HCT116 (cell line): Measurements from ENCODE around the gene APP. TPM values are rescaled to one million over a fixed set of nuclear protein-coding genes. Genes with fewer than 3 reads are reported as not detected.

Experiments used
- ATAC-seq: fragments of 200-7000 bp; cut with Tn5 transposase; 2 replicates; pipeline ENCODE4 v1.9.1; 2020; ENCODE audit warnings: mild to moderate bottlenecking, moderate library complexity
- BruUV-seq: library from RNA; stranded (reverse); fragments of 400-500 nt; replicated peaks from 2 replicates; lab custom pipeline; 2021; lab: Mats Ljungman, UMichigan
- CTCF ChIA-PET: fragments of 300-600 bp; sonication (Branson Sonifier 250); formaldehyde crosslinking; loops from one replicate; lab custom pipeline; 2021; ENCODE audit warnings: antibody characterized with exemption; lab: Charles Lee
- POLR2A ChIA-PET: fragments of 300-600, 350-600 bp; sonication (Branson Sonifier 250); formaldehyde crosslinking; loops from one replicate; lab custom pipeline; 2021; ENCODE audit warnings: antibody characterized with exemption; lab: Charles Lee
- RAD21 ChIA-PET, 2 experiments: fragments of 300-600 bp; sonication (Branson Sonifier 250); formaldehyde crosslinking; loops; one replicate each; lab custom pipeline; 2023; ENCODE audit warnings: low total read pairs in 2 of 2; ENCODE audit not compliant: uncharacterized antibody in 2 of 2, unreplicated experiment in 2 of 2, low non-redundant PET in 1 of 2; lab: Charles Lee
- DNase-seq: peaks from one replicate; pipeline ENCODE4 v3.0.0-alpha.2; 2010; ENCODE audit warnings: low read depth, low spot score
- H2AFZ ChIP-seq: fragments of 200-600 bp; shearing (Covaris generic), sonication (generic); 2 replicates; pipeline ENCODE4 v1.6.1; 2017; ENCODE audit warnings: low read depth, mixed run types, mixed read lengths, antibody characterized with exemption, low read length; ENCODE audit not compliant: poor library complexity, severe bottlenecking
- H3K27ac ChIP-seq: 2 replicates; pipeline ENCODE4 v1.5.1; 2012; ENCODE audit warnings: low read depth, low read length
- H3K27me3 ChIP-seq: fragments of 200-600 bp; sonication (generic); 2 replicates; pipeline ENCODE4 v1.6.1; 2016; ENCODE audit warnings: mixed run types, low read length, mixed read lengths; ENCODE audit not compliant: insufficient read depth
- H3K36me3 ChIP-seq, 2 experiments: fragments of 200-500 bp in 1 of 2; fragments of 200-600 bp in 1 of 2; sonication (Bioruptor generic) in 1 of 2; sonication (generic) in 1 of 2; 2 replicates each; pipeline versions ENCODE4 v1.5.1 to v1.6.1; 2014 to 2016; ENCODE audit warnings: low read length in 2 of 2, inconsistent platforms in 1 of 2, mixed read lengths in 1 of 2, mixed run types in 1 of 2; ENCODE audit not compliant: insufficient read depth in 2 of 2, control insufficient read depth in 1 of 2
- H3K4me1 ChIP-seq, 2 experiments: fragments of 200-600 bp in 1 of 2; sonication (generic) in 1 of 2; 2 replicates each; pipeline versions ENCODE4 v1.5.1 to v1.6.1; 2012 to 2017; ENCODE audit warnings: low read length in 2 of 2, inconsistent platforms in 1 of 2, mild to moderate bottlenecking in 1 of 2, mixed read lengths in 1 of 2, mixed run types in 1 of 2, moderate library complexity in 1 of 2; ENCODE audit not compliant: insufficient read depth in 2 of 2, control insufficient read depth in 1 of 2
- H3K4me2 ChIP-seq: fragments of 200-600 bp; sonication (generic); 2 replicates; pipeline ENCODE4 v1.6.1; 2017; ENCODE audit warnings: mixed run types, low read length, mixed read lengths
- H3K4me3 ChIP-seq, 2 experiments: fragments of 200-600 bp in 1 of 2; sonication (generic) in 1 of 2; replicated peaks in 1 of 2; 2 replicates each; pipeline ENCODE4 v1.5.1; 2011 to 2016; ENCODE audit warnings: low read length in 2 of 2, control low read depth in 1 of 2, low read depth in 1 of 2, mild to moderate bottlenecking in 1 of 2, mixed read lengths in 1 of 2, mixed run types in 1 of 2
- H3K79me2 ChIP-seq: fragments of 200-600 bp; sonication (generic); 2 replicates; pipeline ENCODE4 v1.6.1; 2017; ENCODE audit warnings: mild to moderate bottlenecking, mixed run types, low read length, moderate library complexity, mixed read lengths; ENCODE audit not compliant: insufficient read depth
- H3K9ac ChIP-seq: fragments of 200-600 bp; sonication (generic); 2 replicates; pipeline ENCODE4 v1.6.1; 2016; ENCODE audit warnings: low read length, mixed read lengths
- H3K9me2 ChIP-seq: fragments of 200-600 bp; sonication (generic), shearing (Covaris generic); 2 replicates; pipeline ENCODE4 v1.6.1; 2017; ENCODE audit warnings: mixed run types, mild to moderate bottlenecking, moderate library complexity; ENCODE audit not compliant: insufficient read depth
- H3K9me3 ChIP-seq, 2 experiments: fragments of 200-500 bp in 1 of 2; fragments of 200-600 bp in 1 of 2; sonication (Bioruptor generic) in 1 of 2; sonication (generic) in 1 of 2; 2 replicates each; pipeline ENCODE4 v1.6.1; 2014 to 2017; ENCODE audit warnings: low read length in 2 of 2, mixed read lengths in 2 of 2, inconsistent platforms in 1 of 2, low read depth in 1 of 2, mild to moderate bottlenecking in 1 of 2, mixed run types in 1 of 2, moderate library complexity in 1 of 2; ENCODE audit not compliant: control insufficient read depth in 1 of 2, insufficient read depth in 1 of 2
- H4K20me1 ChIP-seq: fragments of 200-600 bp; sonication (generic), shearing (Covaris generic); 2 replicates; pipeline ENCODE4 v1.6.1; 2017; ENCODE audit warnings: mixed run types, mild to moderate bottlenecking, moderate library complexity; ENCODE audit not compliant: insufficient read depth
- ELF1 ChIP-seq: IDR thresholded peaks from 2 replicates; pipeline ENCODE4 v1.6.1; 2012; ENCODE audit warnings: low read depth, borderline replicate concordance
- POLR2A ChIP-seq: IDR thresholded peaks from 2 replicates; pipeline ENCODE4 v1.7.0; 2011; ENCODE audit warnings: borderline replicate concordance; ENCODE audit not compliant: insufficient read depth, insufficient read length; ENCODE audit errors: extremely low read depth
- POLR2AphosphoS5 ChIP-seq: IDR thresholded peaks from 2 replicates; pipeline ENCODE4 v1.6.1; 2011; ENCODE audit warnings: mild to moderate bottlenecking, low read depth, low read length, moderate library complexity
- SIN3A ChIP-seq: IDR thresholded peaks from 2 replicates; pipeline ENCODE4 v1.6.1; 2012; ENCODE audit warnings: low read depth
- YY1 ChIP-seq: IDR thresholded peaks from 2 replicates; pipeline ENCODE4 v1.6.1; 2011; ENCODE audit warnings: low read length, low read depth, moderate library complexity, mild to moderate bottlenecking; ENCODE audit not compliant: insufficient replicate concordance; ENCODE audit errors: extremely low read depth
- intact Hi-C: fragments of 100-400 bp; cut with micrococcal nuclease; formaldehyde crosslinking; loops from 2 replicates; pipeline ENCODE4 v1.10.0; 2022
- total RNA-seq: library from RNA; stranded (reverse); gene quantifications from one replicate; pipeline ENCODE4 v1.2.1, GENCODE V29; 2021; ENCODE audit not compliant: unreplicated experiment
- TF ChIP-seq, protein P1 (sequence below): IDR thresholded peaks from 2 replicates; pipeline ENCODE4 v1.6.1; 2012
- TF ChIP-seq, protein P2 (sequence below): IDR thresholded peaks from 2 replicates; pipeline ENCODE4 v1.6.1; 2012
- TF ChIP-seq, protein P3 (sequence below), 3 experiments: fragments of 200-600 bp in 1 of 3; sonication (generic) in 1 of 3; IDR thresholded peaks in 2 of 3; conservative IDR thresholded peaks in 1 of 3; 2 replicates each; pipeline ENCODE4 v1.5.1; 2012 to 2017; ENCODE audit warnings: low read depth in 2 of 3, low read length in 2 of 3, antibody characterized with exemption in 1 of 3, borderline replicate concordance in 1 of 3, control low read depth in 1 of 3, mild to moderate bottlenecking in 1 of 3, mixed read lengths in 1 of 3, mixed run types in 1 of 3, moderate library complexity in 1 of 3; ENCODE audit not compliant: insufficient read depth in 1 of 3

Gene APP
- total RNA-seq, 1 experiment from 2014 or later = 267 TPM

DNA sequence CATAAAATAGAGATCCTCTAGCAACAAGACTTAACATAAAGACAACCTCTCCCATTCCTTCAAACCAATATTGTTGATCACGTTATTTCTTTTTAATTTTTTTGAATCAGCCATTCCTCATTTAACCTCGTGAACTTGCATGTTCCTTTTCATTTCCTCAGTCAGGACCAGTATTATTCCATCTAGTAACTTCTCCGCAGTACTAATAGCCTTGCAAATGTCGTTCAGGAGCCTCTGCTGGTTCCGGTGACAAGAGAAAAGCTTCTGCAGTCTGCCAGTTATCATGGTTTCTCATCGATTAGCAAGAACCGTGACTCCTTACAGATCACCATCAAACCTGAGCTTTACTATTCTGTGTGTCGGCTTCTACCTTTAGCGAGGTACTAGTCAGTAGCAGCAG lies 3.0 kb downstream of the APP start:
- H3K9ac ChIP-seq = no peak overlapping the region
- DNase-seq = no peak
- no peaks in the 10 kb centered on the region for H3K36me3 ChIP-seq
- no peaks in the 10 kb centered on the region for H3K27me3 ChIP-seq
- no peak overlapping the region for H3K27ac ChIP-seq
- no peaks in the 10 kb centered on the region for H3K9me2 ChIP-seq
- H3K4me1 ChIP-seq = peaks cover 27 to 38% of the 10 kb centered on the region in 2 experiments
- no peak for ATAC-seq
- ChIA-PET CTCF (interaction anchor here (1.4 kb wide), 1 partner anchor 18 kb away, joined by 3 read pairs; no protein-coding TSS in a partner anchor), RAD21 (no interaction called here), POLR2A (interaction anchor here (1.8 kb wide), 1 partner anchor 10 kb away, joined by 3 read pairs; no protein-coding TSS in a partner anchor)
- no TSS peak for BruUV-seq
- TF ChIP-seq, protein P1, sequence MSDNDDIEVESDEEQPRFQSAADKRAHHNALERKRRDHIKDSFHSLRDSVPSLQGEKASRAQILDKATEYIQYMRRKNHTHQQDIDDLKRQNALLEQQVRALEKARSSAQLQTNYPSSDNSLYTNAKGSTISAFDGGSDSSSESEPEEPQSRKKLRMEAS = no peak
- TF ChIP-seq SIN3A (no peak), ELF1 (no peak)
- peak overlapping the region; percentile 2; the same call in 1 of the 2 replicates for H3K4me2 ChIP-seq
- no peaks in the 10 kb centered on the region for H3K9me3 ChIP-seq
- intact Hi-C loops = loop anchor here (10.0 kb wide), 1 partner anchor 563 kb away; the partner anchor contains the start of gene MRPL39
- H3K79me2 ChIP-seq = peaks cover 77% of the 10 kb centered on the region
- no peak overlapping the region for H2AFZ ChIP-seq
- no peaks in the 10 kb centered on the region; the same call in 1 of the 2 replicates for H4K20me1 ChIP-seq
- no peak overlapping the region for H3K4me3 ChIP-seq

DNA sequence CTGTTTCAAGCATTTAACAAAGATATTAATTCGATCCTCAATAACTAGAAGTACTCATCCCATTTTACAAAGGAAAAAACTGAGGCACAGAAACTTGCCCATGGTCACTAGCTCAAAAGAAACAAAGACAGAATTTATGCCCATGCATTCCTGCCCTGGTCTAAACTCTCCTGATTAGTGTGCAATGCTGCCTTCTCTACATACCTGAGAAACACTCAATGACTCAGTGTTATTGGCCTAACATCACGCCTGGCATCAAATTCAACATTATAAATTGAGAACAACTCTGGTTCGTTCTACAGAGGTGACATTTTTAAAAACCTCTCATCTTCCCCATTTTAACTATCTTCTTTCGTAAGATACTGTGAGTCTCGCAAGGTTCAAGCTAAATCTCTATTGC lies 5.2 kb downstream of the APP start:
- Histone ChIP-seq H4K20me1 (no peaks in the 10 kb centered on the region; the same call in 1 of the 2 replicates), H3K79me2 (peaks cover 98% of the 10 kb centered on the region), H3K4me2 (no peak overlapping the region), H3K4me1 (peaks cover 20 to 32% of the 10 kb centered on the region in 2 experiments), H3K36me3 (no peaks in the 10 kb centered on the region), H3K27me3 (no peaks in the 10 kb centered on the region), H3K9me2 (no peaks in the 10 kb centered on the region), H3K9ac (no peak overlapping the region), H3K9me3 (no peaks in the 10 kb centered on the region), H3K27ac (no peak overlapping the region), H2AFZ (no peak overlapping the region), H3K4me3 (no peak overlapping the region)
- ChIA-PET RAD21 (no interaction called here), CTCF (no interaction called here), POLR2A (no interaction called here)
- ATAC-seq (no peak), DNase-seq (no peak)
- BruUV-seq = no TSS peak
- TF ChIP-seq POLR2A (no peak), YY1 (no peak), SIN3A (no peak), POLR2AphosphoS5 (no peak)
- TF ChIP-seq, protein P2, sequence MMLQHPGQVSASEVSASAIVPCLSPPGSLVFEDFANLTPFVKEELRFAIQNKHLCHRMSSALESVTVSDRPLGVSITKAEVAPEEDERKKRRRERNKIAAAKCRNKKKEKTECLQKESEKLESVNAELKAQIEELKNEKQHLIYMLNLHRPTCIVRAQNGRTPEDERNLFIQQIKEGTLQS = no peak
- TF ChIP-seq, protein P3, sequence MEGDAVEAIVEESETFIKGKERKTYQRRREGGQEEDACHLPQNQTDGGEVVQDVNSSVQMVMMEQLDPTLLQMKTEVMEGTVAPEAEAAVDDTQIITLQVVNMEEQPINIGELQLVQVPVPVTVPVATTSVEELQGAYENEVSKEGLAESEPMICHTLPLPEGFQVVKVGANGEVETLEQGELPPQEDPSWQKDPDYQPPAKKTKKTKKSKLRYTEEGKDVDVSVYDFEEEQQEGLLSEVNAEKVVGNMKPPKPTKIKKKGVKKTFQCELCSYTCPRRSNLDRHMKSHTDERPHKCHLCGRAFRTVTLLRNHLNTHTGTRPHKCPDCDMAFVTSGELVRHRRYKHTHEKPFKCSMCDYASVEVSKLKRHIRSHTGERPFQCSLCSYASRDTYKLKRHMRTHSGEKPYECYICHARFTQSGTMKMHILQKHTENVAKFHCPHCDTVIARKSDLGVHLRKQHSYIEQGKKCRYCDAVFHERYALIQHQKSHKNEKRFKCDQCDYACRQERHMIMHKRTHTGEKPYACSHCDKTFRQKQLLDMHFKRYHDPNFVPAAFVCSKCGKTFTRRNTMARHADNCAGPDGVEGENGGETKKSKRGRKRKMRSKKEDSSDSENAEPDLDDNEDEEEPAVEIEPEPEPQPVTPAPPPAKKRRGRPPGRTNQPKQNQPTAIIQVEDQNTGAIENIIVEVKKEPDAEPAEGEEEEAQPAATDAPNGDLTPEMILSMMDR (IDR thresholded peaks at IDR 0.05 in 2 of 3, conservative IDR thresholded peaks at IDR 0.05 in 1 of 3; ENCODE audit: borderline replicate concordance in 1 of 3, insufficient read depth in 1 of 3, low read depth in 2 of 3, low read length in 2 of 3) = no peak
- intact Hi-C loops = loop anchor here (10.0 kb wide), 1 partner anchor 561 kb away; the partner anchor contains the start of gene MRPL39
